GM19463 (cell line): ENCODE data around the gene CBY2.
"Not testable (repeated sequence)": the region's sequence is repeated elsewhere in the genome, so short reads cannot be mapped to it uniquely, and the experiment has no call there.

ENCODE experiments used
- ATAC-seq: cut with Tn5 transposase; IDR thresholded peaks from one replicate; pipeline ENCODE4 v1.9.1; 2021; ENCODE audit warnings: mild to moderate bottlenecking, moderate library complexity; ENCODE audit not compliant: unreplicated experiment

The CBY2 gene, protein sequence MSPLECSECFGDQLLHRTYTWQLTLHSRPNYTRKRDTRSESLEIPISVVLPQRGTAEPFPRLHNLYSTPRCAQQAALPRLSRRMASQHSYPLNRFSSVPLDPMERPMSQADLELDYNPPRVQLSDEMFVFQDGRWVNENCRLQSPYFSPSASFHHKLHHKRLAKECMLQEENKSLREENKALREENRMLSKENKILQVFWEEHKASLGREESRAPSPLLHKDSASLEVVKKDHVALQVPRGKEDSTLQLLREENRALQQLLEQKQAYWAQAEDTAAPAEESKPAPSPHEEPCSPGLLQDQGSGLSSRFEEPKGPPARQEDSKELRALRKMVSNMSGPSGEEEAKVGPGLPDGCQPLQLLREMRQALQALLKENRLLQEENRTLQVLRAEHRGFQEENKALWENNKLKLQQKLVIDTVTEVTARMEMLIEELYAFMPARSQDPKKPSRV

DNA sequence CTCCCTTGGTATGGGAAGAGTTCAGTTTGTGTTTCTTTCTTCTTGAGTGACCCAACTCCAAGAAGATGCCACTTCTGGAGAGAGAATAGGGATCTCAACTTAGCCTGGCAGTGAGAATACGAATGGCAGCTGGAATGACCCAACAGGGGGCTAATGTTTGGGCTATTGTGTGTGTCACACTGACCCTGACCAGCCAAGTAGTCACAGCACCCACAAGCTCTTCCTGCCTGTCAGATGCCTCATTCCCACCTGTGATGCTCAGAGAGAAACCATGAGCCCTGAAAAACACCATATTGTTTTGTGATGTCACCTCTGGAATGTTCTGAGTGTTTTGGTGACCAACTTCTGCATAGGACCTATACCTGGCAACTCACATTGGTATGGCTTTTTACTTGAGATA, at the start of gene CBY2:
CBY2 (plus strand) TSS at position 233 of the 400 bp plus-strand sequence; CDS start at position 304, 71 bp downstream.
- ATAC-seq: no peak

DNA sequence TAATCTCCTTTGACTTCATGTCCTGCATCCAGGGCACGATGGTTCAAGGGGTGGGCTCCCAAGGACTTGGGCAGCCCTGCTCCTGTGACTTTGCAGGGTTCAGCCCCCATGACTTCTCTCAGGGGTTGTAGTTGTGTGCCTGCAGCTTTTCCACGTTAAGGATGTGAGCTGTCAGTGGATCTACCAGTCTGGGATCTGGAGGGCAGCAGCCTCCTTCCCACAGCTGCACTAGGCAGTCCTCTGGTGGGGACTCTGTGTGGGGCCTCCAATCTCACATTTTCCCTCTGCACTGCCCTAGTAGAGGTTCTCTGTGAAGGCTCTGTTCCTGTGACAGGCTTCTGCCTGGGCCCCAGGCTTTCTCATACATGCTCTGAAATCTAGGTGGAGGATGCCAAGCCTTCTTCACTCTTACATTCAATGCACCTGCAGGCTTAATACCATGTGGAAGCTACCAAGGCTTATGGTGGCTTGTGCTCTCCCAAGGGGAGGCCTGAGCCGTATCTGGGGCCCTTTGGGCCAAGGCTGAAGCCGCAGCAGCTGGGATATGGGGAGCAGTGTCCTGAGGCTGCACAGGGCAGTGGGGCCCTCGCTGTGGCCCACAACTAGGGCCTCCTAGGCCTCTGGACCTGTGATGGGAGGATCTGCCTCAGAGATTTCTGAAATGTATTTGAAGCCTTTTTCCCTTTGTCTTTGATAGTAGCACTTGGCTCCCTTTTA, 47.3 kb upstream of the CBY2 start:
- no peak for ATAC-seq

DNA sequence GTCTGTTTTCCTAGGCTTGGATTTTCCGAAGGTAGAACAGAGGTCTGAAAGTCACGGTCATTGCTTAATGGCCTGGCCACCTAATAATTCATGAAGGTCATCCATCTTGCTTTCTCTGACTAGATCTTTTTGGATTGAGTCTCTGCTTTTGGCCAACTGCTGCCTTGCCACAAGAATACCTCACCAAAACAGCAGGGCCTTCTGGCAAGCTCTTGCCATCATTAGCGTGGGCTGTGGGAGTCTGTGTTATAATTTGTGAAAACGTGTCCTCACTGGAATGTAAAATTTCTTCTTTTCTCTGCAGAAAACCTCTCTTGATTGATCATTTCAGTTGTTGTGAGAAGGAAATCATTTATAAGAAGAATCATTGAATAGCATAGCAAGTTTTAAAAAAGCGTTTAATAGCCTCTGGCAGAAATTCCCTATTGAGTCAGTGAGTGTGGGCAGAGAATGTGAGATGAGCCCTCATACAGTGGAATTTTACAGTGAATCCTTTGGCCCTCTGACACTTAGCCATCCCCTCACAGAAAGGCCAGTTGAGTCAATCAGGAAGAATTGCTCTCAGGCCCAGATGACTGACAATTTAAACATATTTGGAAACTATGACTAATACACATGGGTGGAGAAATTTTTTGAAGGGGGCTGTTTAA, 43.4 kb upstream of the CBY2 start:
- no peak for ATAC-seq

DNA sequence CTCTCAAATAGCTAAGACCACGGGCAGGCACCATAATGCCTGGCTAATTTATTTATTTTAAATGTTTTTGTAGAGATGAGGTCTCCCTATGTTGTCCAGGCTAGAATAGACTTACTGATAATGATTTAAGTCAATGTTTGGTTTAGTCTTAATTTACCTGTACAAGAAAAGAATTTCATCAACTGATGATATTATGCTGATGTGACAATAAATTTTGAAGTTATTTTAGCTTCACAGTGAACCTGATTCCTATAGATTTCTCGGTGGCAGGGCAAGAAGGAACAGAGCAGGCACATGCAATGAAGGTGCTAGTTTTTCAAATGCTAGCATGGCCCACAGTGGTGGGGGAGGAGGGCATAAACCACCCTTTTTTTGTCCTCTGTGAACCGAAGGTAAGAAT, 42.6 kb upstream of the CBY2 start:
- no peak for ATAC-seq

DNA sequence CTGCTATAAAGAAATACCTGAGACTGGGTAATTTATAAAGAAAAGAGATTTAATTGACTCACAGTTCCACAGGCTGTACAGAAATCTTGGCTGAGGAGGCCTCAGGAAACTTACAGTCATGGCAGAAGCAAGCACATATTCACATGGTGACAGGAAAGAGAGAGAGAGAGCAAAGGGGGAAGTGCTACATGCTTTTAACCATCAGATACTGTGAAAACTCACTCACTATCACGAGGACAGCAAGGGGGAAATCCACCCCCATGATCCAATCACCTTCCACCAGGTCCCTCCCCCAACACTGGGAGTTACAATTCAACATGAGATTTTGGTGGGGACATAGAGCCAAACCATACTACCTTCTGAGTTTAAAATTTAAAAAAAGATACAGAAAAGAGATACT, 41.7 kb upstream of the CBY2 start:
- not testable (repeated sequence) for ATAC-seq

DNA sequence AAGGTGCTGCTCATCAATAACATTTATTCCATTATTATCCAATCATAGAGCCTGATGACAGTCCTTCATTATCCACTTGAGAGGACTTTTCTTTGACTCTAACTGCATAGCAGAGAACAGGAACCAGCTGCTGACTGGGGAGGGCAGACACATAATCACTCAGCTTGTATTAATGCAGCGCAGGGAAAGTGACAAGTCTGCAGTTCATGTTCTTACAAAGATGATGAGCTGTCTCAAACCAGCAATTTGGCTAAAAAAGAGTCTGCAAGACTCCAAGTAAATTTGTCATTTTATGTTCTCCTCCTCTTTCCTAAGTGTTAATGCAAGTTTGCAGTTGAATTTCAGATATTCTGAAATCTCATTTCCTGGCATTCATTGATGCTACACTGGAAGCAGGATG, 40.0 kb upstream of the CBY2 start:
- ATAC-seq: no peak

DNA sequence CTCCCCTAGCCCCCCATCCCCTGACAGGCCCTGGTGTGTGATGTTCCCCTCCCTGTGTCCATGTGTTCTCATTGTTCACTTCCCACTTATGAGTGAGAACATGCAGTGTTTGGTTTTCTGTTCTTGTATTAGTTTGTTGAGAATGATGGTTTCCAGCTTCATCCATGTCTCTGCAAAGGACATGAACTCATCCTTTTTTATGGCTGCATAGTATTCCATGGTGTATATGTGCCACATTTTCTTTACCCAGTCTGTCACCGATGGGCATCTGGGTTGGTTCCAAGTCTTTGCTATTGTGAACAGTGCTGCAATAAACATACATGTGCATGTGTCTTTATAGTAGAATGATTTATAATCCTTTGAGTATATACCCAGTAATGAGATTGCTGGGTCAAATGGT, 39.2 kb upstream of the CBY2 start:
- ATAC-seq: not testable (repeated sequence)

DNA sequence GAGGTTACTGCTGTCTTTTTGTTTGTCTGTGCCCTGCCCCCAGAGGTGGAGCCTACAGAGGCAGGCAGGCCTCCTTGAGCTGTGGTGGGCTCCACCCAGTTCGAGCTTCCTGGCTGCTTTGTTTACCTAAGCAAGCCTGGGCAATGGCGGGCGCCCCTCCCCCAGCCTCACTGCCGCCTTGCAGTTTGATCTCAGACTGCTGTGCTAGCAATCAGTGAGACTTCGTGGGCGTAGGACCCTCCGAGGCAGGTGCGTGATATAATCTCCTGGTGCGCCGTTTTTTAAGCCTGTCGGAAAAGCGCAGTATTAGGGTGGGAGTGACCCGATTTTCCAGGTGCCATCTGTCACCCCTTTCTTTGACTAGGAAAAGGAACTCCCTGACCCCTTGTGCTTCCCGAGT, 32.5 kb upstream of the CBY2 start:
- ATAC-seq: not testable (repeated sequence)

DNA sequence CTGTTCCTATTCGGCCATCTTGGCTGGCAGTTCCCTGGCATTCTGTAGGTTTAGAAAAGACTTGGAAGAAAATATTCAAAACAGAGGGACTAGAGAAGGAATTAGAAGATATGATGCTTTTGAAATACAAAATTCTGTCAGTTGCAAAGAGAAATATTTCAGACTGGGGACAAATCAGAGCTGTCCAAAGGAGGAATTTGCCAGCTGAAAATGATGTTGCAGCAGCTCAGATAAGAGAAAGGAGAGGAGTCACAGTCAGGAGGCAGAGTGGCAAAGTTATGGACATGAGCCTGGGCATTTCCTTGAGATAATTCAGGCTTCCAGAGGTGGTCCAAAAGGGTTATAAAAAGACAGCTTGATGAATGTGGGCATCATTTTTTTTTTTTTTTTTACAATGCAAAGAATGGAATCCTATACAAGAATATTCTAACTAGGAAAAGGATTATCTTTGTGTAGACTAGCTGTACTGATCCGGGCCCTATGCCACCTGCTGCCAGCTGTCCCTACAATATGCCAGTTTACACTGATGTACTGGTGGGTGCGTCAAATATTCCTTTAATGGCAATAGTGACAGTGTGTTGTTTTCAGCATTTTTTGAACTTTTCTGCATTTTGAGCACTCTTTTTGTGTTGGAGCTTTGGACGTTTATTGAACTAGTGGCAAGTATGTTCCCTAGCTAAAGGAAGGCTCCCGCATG, 31.8 kb upstream of the CBY2 start:
- no peak for ATAC-seq

DNA sequence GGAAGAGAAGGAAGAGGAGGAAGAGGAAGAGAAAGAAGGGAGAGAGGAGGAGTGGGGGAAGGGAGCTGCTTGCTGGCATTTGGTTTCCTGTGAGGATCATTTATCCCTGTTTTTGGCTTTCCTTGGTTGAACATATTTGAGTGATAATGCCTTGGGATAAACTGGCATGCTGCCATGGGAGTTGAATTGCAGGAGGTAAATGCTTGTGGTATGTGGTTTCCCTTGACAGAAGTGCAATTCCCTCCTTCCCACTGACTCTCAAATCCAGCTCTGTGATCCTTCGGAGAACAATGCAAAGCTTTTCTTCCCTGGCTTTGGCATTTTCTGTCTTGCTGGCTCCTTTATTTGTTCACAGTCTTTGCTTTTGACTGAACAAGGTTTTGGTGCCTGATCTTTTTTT, 27.2 kb upstream of the CBY2 start:
- no peak for ATAC-seq

DNA sequence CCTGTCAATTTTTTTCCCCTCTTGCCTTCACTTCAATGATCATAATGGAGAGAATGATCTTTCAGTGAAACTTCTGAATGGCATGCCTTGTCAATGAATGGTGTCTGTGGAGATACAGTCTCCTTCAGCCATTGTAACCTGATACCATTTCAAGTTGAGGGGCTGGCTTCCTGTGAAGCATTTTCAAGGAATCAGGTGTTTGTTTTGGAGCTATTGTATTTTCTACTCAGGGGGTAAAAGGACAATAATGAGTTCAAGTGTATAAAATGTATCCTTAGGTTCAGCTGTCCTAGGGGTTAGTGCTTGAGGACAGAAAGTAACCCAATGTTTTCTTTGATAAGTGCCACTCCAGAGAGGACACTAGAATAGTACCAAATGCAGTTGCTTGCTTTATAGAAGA, 23.8 kb upstream of the CBY2 start:
- no peak for ATAC-seq

DNA sequence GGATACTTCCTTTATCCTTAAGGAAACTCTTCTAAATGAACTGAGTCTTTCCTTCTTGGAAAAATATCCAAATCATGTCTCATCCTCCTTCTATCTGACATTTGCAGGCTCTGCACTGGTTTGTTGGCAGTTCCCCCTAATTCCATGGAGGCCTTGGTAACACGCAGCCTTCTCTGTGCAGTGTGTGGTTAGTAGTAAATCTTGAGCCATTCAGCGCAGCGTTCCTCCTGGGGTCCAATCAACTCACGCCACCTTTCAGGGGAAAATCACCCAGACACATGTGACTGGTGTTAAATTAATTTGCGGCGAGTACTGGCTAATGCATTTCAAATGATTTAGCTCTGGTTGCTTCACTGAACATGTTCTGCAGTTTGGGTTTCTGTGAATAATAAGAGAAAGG, 21.0 kb upstream of the CBY2 start:
- no peak for ATAC-seq

DNA sequence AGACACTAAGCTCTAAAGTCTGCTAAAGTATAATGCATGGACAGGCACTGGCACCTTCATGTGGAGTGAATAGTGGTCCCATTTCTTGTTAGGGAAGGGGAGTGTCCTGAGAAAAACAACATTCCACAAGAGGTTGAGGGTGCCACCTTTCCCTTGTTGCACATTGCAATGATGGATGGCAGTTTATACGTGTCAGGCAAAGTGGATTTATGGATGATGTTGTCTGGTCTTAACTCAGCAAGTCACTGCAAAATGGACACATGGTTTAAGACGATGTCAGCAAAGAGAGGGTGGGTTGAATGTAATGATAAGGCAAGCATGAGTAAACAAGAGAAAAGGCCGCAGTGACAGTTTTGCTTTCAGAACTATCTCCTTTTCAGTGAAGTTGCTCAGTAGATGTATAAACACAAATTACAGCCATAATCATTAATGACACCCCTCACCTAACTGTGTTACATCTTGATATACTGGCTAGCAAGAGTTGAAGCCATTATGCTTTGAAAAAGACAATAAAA, 19.6 kb upstream of the CBY2 start:
- no peak for ATAC-seq

DNA sequence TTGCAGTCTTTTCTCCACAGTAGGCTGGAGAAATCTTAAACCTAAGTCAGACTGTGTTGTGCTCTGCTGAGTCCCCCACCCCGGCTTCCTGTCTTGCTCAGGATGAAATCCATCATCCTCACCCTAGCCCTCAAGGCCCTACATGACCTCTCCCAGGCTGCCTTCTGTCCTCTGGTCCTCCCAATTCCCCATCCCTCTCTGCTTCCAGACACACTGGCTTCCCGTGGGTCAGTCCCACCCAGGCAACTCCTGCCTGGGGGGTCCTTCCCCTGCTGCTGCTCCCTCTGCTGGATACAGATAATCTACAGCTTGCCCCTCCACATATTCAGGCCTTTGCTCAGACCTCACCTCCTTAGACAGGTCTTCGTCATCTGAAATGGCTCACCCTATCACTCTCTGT, 18.4 kb upstream of the CBY2 start:
- ATAC-seq: no peak

DNA sequence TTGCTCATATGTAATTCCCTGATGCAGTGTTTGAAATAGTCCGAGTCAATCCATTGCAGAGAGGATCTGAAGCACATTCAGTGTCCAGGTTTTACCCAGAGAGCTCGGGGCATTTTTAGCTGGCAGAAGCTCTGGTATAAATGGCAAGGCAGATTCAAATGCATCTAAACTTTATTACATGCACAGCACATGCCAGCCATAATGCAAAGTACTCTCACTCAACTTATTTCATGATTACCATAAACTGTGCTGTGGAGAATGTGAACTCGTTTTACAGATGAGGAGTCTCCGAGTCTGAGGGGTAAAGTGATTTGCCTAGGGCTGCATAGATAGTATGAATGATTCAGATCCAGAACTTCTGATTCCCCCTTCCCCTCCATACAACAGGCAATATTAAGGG, 13.5 kb upstream of the CBY2 start:
- no peak for ATAC-seq

DNA sequence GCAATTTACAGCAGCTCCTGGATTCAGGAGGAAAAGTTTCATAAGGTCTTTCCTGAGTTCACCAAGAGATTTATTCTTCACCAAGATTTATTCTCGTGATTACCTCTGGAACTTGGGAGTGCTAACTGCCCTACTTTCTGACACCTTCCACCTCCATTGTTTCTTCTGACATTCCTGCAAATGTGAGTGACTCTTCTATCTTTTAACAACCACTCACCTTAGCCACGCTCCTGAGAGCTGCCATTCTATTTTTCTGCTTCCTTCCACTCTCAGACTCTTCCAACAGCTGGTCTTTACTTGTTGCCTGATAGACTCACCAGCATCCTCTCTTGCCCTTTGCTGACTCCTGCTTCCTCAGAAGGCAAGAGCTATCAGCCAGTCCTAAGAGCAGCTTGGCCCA, 11.5 kb upstream of the CBY2 start:
- ATAC-seq: no peak

DNA sequence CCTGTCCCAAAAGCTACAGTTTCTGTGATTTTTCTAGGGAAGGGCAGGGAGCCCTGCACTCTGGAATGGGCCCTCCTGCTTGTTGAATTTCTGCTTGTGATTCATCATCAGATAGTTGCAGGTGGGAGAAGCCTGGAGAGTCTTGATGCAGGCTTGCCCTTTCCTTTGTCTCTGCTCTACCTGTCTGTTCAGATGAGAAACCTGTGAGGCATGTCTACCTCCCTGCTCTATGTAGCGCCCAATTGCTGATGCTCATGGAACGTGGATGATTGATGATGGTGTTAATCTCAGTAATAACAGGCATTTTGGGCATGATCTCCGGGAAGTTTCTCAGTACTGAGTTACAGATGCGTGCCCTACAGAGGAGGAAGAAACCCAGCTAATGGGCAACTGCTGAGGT, 10.9 kb upstream of the CBY2 start:
- no peak for ATAC-seq

DNA sequence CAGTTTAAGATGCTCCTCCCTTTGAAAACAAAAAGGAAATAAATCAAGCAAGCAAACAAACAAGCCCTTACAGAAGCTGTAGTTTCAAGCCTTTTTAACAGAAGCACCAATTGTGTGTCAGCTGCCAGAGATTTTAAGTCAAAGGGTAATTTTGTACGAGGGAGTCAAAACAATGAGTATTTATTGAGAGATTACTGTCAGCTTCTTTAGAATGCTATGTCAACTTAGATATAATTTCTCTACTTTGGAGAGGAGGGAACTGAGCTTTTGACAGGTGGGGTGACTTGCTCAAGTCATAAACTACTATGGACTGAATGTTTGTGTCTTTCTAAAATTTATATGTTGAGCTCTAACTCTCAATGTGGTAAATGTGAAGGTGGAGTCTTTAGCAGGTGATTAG, 10.5 kb upstream of the CBY2 start:
- ATAC-seq: no peak

DNA sequence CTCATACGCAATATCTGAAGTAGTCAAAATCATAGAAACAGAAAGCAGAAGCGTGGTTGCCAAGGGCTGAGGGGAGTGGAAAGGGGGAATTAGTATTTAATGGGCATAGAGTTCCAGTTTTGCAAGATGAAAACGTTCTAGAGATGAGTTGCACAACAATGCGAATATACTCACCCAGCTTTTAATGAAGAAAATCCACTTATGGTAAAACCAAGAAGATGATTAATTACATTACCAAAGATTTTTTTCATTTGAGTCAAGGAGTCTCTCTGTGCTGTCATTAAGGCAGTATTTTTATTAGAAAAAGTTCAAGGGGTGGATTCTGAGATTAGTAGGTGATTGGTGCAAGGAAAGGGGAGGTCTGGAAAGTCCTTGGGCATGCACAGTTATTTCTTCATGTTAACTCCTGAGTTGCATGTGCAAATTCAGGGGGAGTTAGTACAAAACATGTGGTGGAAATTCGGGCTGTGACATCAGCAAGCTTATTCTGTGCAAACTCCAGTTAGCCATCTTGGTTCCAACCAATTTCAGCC, 6.9 kb upstream of the CBY2 start:
- peak; percentile 49 for ATAC-seq

DNA sequence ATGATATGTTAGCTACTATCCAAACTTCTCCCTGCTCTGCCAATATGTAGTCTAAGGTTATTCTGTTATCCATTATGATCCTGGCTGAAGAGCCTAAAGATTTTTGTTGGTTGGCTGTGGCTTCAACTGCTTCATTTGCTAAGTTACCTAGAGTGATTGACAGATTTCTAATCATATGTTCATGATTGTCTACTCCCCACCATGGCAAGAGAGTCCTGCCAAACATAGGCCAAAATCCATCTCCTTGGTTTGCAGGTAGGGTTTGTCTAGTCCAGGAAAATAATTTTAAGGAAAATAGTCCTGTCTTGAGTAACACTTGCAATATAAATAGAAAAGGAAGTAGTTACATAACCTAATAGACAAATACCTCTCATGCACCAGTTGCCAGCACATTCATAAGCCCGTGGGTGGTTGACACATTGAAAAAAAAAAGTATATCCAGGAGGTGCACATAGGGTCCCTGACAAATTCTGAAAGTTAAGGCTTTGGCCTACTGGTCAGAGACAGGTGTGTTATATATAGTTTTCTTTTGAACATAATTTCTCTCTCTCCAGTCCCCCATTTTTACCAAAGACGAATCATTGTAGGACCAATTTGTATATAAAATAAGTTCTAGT, 5.4 kb upstream of the CBY2 start:
- peak; percentile 37 for ATAC-seq
